ENCODE results near the gene MAD2L1.

Gene MAD2L1

GRCh38 chr4:120081726-120082125, 15.1 kb upstream of the MAD2L1 start:
- H3K36me3 Mint-ChIP-seq (ENCODE audit: low read depth), result no peaks in the 10 kb centered on the region
- no peak for DNase-seq
- no peak overlapping the region for H3K27ac Mint-ChIP-seq
- no peaks in the 10 kb centered on the region for H3K9me3 Mint-ChIP-seq
- TF ChIP-seq, protein P1, sequence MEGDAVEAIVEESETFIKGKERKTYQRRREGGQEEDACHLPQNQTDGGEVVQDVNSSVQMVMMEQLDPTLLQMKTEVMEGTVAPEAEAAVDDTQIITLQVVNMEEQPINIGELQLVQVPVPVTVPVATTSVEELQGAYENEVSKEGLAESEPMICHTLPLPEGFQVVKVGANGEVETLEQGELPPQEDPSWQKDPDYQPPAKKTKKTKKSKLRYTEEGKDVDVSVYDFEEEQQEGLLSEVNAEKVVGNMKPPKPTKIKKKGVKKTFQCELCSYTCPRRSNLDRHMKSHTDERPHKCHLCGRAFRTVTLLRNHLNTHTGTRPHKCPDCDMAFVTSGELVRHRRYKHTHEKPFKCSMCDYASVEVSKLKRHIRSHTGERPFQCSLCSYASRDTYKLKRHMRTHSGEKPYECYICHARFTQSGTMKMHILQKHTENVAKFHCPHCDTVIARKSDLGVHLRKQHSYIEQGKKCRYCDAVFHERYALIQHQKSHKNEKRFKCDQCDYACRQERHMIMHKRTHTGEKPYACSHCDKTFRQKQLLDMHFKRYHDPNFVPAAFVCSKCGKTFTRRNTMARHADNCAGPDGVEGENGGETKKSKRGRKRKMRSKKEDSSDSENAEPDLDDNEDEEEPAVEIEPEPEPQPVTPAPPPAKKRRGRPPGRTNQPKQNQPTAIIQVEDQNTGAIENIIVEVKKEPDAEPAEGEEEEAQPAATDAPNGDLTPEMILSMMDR (IDR thresholded peaks at IDR 0.05), result no peak
- H3K4me3 Mint-ChIP-seq, result no peak overlapping the region
- no peaks in the 10 kb centered on the region for H3K27me3 Mint-ChIP-seq (ENCODE audit: low read depth, poor library complexity)
- H3K4me1 Mint-ChIP-seq, result peaks cover 7% of the 10 kb centered on the region

DNA sequence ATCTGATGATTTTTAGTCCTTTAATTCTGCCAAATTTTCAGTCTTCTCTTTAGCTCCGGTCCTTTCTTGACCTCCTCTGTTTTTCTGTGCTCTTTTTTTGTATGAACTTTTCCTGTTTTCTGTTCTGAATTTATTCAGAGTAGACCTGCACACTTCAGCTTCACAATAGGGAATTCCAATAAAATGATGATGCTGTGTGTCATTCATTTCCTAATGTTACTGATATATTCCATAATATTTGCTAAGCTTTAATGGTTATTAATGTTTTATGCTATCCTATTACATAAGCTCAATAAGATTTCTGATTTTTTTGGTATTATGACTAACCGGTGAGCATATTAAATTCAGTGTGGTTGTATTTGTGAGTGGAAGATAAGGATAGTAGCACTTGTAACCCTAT, 13.9 kb upstream of the MAD2L1 start:
- TF ChIP-seq, protein P1 (IDR thresholded peaks at IDR 0.05), result no peak
- no peak overlapping the region for H3K4me3 Mint-ChIP-seq
- H3K36me3 Mint-ChIP-seq (ENCODE audit: low read depth), result no peaks in the 10 kb centered on the region
- no peaks in the 10 kb centered on the region for H3K27me3 Mint-ChIP-seq (ENCODE audit: low read depth, poor library complexity)
- peaks cover 7% of the 10 kb centered on the region for H3K4me1 Mint-ChIP-seq
- no peak for DNase-seq
- H3K27ac Mint-ChIP-seq, result no peak overlapping the region
- H3K9me3 Mint-ChIP-seq, result no peaks in the 10 kb centered on the region

DNA sequence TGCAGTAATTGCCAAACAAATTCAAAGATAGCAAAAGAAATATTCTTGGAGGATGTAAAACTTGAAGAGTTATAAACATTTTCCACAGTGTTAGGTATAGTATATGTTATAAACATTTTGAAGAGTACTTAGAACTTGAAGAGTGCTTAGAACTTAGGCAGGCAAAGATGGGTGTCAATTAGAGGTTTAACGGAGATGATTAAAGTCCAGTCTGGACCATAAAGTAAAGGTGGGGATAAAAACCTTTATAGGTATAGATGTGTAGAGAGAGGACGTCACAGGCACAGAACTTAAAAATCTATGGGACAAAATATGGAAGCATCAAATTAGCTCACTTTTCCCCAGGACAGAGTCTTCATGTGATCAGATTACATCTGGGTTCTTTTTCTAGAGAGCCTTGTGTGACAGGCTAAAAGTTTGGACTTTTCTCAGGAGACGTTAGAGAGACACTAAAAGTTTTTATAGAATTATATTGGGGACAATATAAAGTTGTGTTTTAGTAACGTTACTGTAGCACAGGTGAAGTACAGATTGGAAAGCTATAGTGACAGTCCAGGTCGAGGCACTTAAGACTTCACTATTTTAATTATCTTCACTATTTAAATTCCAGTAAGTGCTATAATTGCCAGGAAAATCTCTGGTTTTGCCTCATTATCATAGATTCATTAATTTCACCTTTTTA, 13.3 kb upstream of the MAD2L1 start:
- Mint-ChIP-seq H3K9me3 (no peaks in the 10 kb centered on the region), H3K27me3 (ENCODE audit: low read depth, poor library complexity) (no peaks in the 10 kb centered on the region), H3K4me3 (no peak overlapping the region), H3K27ac (no peak overlapping the region), H3K4me1 (peaks cover 7% of the 10 kb centered on the region), H3K36me3 (ENCODE audit: low read depth) (no peaks in the 10 kb centered on the region)
- no peak for DNase-seq
- TF ChIP-seq, protein P1 (IDR thresholded peaks at IDR 0.05), result no peak

GRCh38 chr4:120078216-120078615, 11.6 kb upstream of the MAD2L1 start:
- Mint-ChIP-seq H3K4me1 (peaks cover 7% of the 10 kb centered on the region), H3K27ac (no peak overlapping the region), H3K36me3 (ENCODE audit: low read depth) (no peaks in the 10 kb centered on the region), H3K4me3 (no peak overlapping the region), H3K27me3 (ENCODE audit: low read depth, poor library complexity) (no peaks in the 10 kb centered on the region), H3K9me3 (no peaks in the 10 kb centered on the region)
- no peak for DNase-seq
- TF ChIP-seq, protein P1 (IDR thresholded peaks at IDR 0.05), result no peak

GRCh38 chr4:120071192-120071795, 4.6 kb upstream of the MAD2L1 start:
- Mint-ChIP-seq H3K9me3 (no peaks in the 10 kb centered on the region), H3K4me1 (peaks cover 20% of the 10 kb centered on the region), H3K4me3 (no peak overlapping the region), H3K27ac (no peak overlapping the region), H3K36me3 (ENCODE audit: low read depth) (no peaks in the 10 kb centered on the region), H3K27me3 (ENCODE audit: low read depth, poor library complexity) (no peaks in the 10 kb centered on the region)
- peak; percentile 27 for DNase-seq
- TF ChIP-seq, protein P1 (IDR thresholded peaks at IDR 0.05), result peak; percentile 59

DNA sequence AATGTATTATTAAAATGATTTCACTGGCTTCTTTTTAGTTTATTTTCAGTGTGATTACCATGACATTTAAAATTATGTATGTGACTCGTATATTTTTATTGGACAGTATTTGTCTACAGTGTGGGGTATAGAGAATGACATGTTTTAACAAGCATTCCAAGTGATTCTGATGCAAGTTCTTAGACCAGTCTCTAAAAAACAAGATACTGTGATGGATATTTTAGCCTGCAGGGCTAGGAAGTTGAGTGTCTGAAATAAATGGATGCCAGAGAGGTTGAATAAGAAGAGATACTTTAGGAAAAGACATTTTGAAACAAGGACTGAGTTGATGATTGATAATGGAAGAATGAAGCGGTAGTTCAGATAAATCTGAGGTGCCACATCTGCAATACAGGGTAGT, 3.5 kb upstream of the MAD2L1 start:
- TF ChIP-seq, protein P1 (IDR thresholded peaks at IDR 0.05), result no peak
- H3K36me3 Mint-ChIP-seq (ENCODE audit: low read depth), result no peaks in the 10 kb centered on the region
- no peaks in the 10 kb centered on the region for H3K27me3 Mint-ChIP-seq (ENCODE audit: low read depth, poor library complexity)
- no peak overlapping the region for H3K4me3 Mint-ChIP-seq
- peaks cover 24% of the 10 kb centered on the region for H3K4me1 Mint-ChIP-seq
- no peak for DNase-seq
- H3K27ac Mint-ChIP-seq, result no peak overlapping the region
- H3K9me3 Mint-ChIP-seq, result no peaks in the 10 kb centered on the region
